GM12878 (cell line): ENCODE measurements around the gene MGAT4B.

ENCODE experiments used
- CTCF ChIP-seq, 3 experiments: IDR thresholded peaks in 2 of 3; conservative IDR thresholded peaks in 1 of 3; 2 replicates each; pipeline ENCODE4 v1.5.1; 2011; ENCODE audit warnings: low read depth in 3 of 3, low read length in 3 of 3, mild to moderate bottlenecking in 3 of 3, control low read depth in 2 of 3, moderate library complexity in 2 of 3, inconsistent platforms in 1 of 3, mixed read lengths in 1 of 3; ENCODE audit not compliant: control insufficient read depth in 2 of 3, insufficient read depth in 1 of 3; ENCODE audit errors: extremely low read depth in 1 of 3
- EP300 ChIP-seq, 2 experiments: fragments of 150-350 bp in 1 of 2; IDR thresholded peaks; 2 replicates each; pipeline ENCODE4 v1.6.1; 2011 to 2012; ENCODE audit warnings: low read depth in 2 of 2, low read length in 2 of 2, borderline replicate concordance in 1 of 2, improper control_type of control experiment in 1 of 2, inconsistent platforms in 1 of 2; ENCODE audit not compliant: control insufficient read depth in 1 of 2
- MEF2A ChIP-seq: IDR thresholded peaks from 2 replicates; pipeline ENCODE4 v1.6.1; 2011; ENCODE audit warnings: low read depth, mild to moderate bottlenecking, low read length, moderate library complexity; ENCODE audit not compliant: insufficient read depth
- SMC3 ChIP-seq: IDR thresholded peaks from 2 replicates; pipeline ENCODE4 v1.6.1; 2011; ENCODE audit warnings: low read length, improper control_type of control experiment, borderline replicate concordance

DNA sequence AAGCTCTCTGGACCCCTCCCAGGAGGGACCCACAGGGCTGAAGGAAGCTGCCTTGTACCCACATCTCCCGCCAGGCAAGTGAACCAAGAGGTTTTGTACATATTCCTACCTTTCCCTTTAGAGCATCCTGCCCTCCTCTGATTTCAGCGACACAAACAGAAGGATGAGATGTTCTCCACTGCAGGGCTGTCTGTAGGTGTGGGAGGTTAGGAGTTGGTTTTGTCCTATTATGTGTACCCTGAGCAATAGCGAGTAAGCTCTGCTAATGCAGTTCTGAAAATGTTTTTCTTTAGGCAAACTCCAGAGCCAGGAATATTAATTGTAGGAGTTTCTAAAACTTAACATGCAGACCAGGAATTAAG is 27.0 kb upstream of the MGAT4B start:
- no peak for TF ChIP-seq MEF2A
- TF ChIP-seq EP300 (IDR thresholded peaks at IDR 0.05; ENCODE audit: borderline replicate concordance in 1 of 2, control insufficient read depth in 1 of 2, low read depth in 2 of 2, low read length in 2 of 2): no peak
- no peak for TF ChIP-seq CTCF (IDR thresholded peaks at IDR 0.05 in 2 of 3, conservative IDR thresholded peaks at IDR 0.05 in 1 of 3; ENCODE audit: control insufficient read depth in 2 of 3, extremely low read depth in 1 of 3, insufficient read depth in 1 of 3, low read depth in 3 of 3, low read length in 3 of 3)
- TF ChIP-seq SMC3: no peak
